ENCODE results near the gene ADGRL2. TPM values are rescaled to one million over a fixed set of nuclear protein-coding genes. Genes with fewer than 3 reads are reported as not detected.

The ADGRL2 gene
- 194 TPM for polyA plus RNA-seq (2013, experiment 1 of 2)
- 192 TPM for polyA plus RNA-seq (2013, experiment 2 of 2)

GRCh38 chr1:81800695-81801650, at the start of gene ADGRL2:
TSS of gene ADGRL2 (plus strand) at chr1:81800934. CDS start at chr1:81836985, 36,051 bp downstream.
- Histone ChIP-seq H3K14ac (ENCODE audit: low read length in 2 of 2) (peak within 1 kb of the TSS; percentile 5 to 97), H3K79me1 (replicated peaks; ENCODE audit: low read length, poor library complexity, severe bottlenecking) (no peaks in the 10 kb centered on the region), H3K36me3 (ENCODE audit: control insufficient read depth in 1 of 2, insufficient read depth in 2 of 2, low read depth in 1 of 2, low read length in 2 of 2) (no peaks in the 10 kb centered on the region), H4K8ac (ENCODE audit: low read length) (peak within 1 kb of the TSS; percentile 83), H2BK120ac (ENCODE audit: low read depth, low read length) (peak within 1 kb of the TSS; percentile 93), H3K27me3 (ENCODE audit: control insufficient read depth in 1 of 2, insufficient read depth in 1 of 2, low read length in 2 of 2) (no peaks in the 10 kb centered on the region), H4K91ac (ENCODE audit: low read length) (peak within 1 kb of the TSS; percentile 91), H2AK5ac (ENCODE audit: low read length, severe bottlenecking) (no peak within 1 kb of the TSS), H2BK15ac (ENCODE audit: low read depth, poor library complexity, severe bottlenecking) (peak within 1 kb of the TSS; percentile 92), H3K23ac (ENCODE audit: low read length in 2 of 2) (peak within 1 kb of the TSS; percentile 80 to 96), H3K9ac (ENCODE audit: low read length) (peak within 1 kb of the TSS; percentile 86), H3K27ac (ENCODE audit: low read length, poor library complexity, severe bottlenecking) (peak within 1 kb of the TSS; percentile 91), H3K4me2 (ENCODE audit: low read length, poor library complexity, severe bottlenecking) (peak within 1 kb of the TSS; percentile 93), H2BK5ac (ENCODE audit: low read depth, low read length, poor library complexity, severe bottlenecking) (peak within 1 kb of the TSS; percentile 68), H2AFZ (ENCODE audit: low read depth, low read length) (no peak within 1 kb of the TSS), H3K4ac (ENCODE audit: low read depth in 1 of 2, low read length in 2 of 2) (peak within 1 kb of the TSS; percentile 73 to 100), H3K4me3 (ENCODE audit: insufficient read depth in 1 of 2, low read depth in 1 of 2, low read length in 2 of 2) (peak within 1 kb of the TSS; percentile 79 to 89), H2BK12ac (ENCODE audit: low read length in 2 of 2) (peak within 1 kb of the TSS; percentile 63 to 87), H3K18ac (ENCODE audit: low read depth in 1 of 2, low read length in 2 of 2) (peak within 1 kb of the TSS; percentile 100), H3K4me1 (ENCODE audit: control insufficient read depth, insufficient read depth, low read depth, low read length) (no peaks in the 10 kb centered on the region), H3K9me3 (ENCODE audit: control insufficient read depth, low read length) (no peaks in the 10 kb centered on the region)
- 0% methylated on average over 55 of the region's 81 CpGs for WGBS
- peak; percentile 97 for DNase-seq

GRCh38 chr1:81752840-81753239, 47.9 kb upstream of the ADGRL2 start:
- H2BK15ac ChIP-seq (ENCODE audit: low read depth, poor library complexity, severe bottlenecking), result no peak overlapping the region
- no peak overlapping the region for H3K14ac ChIP-seq (ENCODE audit: low read length in 2 of 2)
- no peak for DNase-seq
- no peak overlapping the region for H2BK120ac ChIP-seq (ENCODE audit: low read depth, low read length)
- H2AFZ ChIP-seq (ENCODE audit: low read depth, low read length), result no peak overlapping the region
- no peaks in the 10 kb centered on the region for H3K9me3 ChIP-seq (ENCODE audit: control insufficient read depth, low read length)
- no peak overlapping the region for H3K9ac ChIP-seq (ENCODE audit: low read length)
- H3K4me1 ChIP-seq (ENCODE audit: control insufficient read depth, insufficient read depth, low read depth, low read length), result no peaks in the 10 kb centered on the region
- H4K91ac ChIP-seq (ENCODE audit: low read length), result no peak overlapping the region
- no peak overlapping the region for H3K4me2 ChIP-seq (ENCODE audit: low read length, poor library complexity, severe bottlenecking)
- no peak overlapping the region for H4K8ac ChIP-seq (ENCODE audit: low read length)
- no peak overlapping the region for H2BK5ac ChIP-seq (ENCODE audit: low read depth, low read length, poor library complexity, severe bottlenecking)
- H3K18ac ChIP-seq (ENCODE audit: low read depth in 1 of 2, low read length in 2 of 2), result no peak overlapping the region
- no peak overlapping the region for H2AK5ac ChIP-seq (ENCODE audit: low read length, severe bottlenecking)
- H3K27ac ChIP-seq (ENCODE audit: low read length, poor library complexity, severe bottlenecking), result no peak overlapping the region
- no peaks in the 10 kb centered on the region for H3K27me3 ChIP-seq (ENCODE audit: control insufficient read depth in 1 of 2, insufficient read depth in 1 of 2, low read length in 2 of 2)
- 86% methylated on average over 2 of the region's 2 CpGs for WGBS
- no peak overlapping the region for H3K4me3 ChIP-seq (ENCODE audit: insufficient read depth in 1 of 2, low read depth in 1 of 2, low read length in 2 of 2)
- H3K79me1 ChIP-seq (replicated peaks; ENCODE audit: low read length, poor library complexity, severe bottlenecking), result no peaks in the 10 kb centered on the region
- no peak overlapping the region for H3K4ac ChIP-seq (ENCODE audit: low read depth in 1 of 2, low read length in 2 of 2)
- H2BK12ac ChIP-seq (ENCODE audit: low read length in 2 of 2), result no peak overlapping the region
- no peak overlapping the region for H3K23ac ChIP-seq (ENCODE audit: low read length in 2 of 2)
- H3K36me3 ChIP-seq (ENCODE audit: control insufficient read depth in 1 of 2, insufficient read depth in 2 of 2, low read depth in 1 of 2, low read length in 2 of 2), result no peaks in the 10 kb centered on the region

GRCh38 chr1:81754424-81754823, 46.3 kb upstream of the ADGRL2 start:
- no peak overlapping the region for H3K4ac ChIP-seq (ENCODE audit: low read depth in 1 of 2, low read length in 2 of 2)
- no peaks in the 10 kb centered on the region for H3K36me3 ChIP-seq (ENCODE audit: control insufficient read depth in 1 of 2, insufficient read depth in 2 of 2, low read depth in 1 of 2, low read length in 2 of 2)
- H2BK12ac ChIP-seq (ENCODE audit: low read length in 2 of 2), result no peak overlapping the region
- no peak overlapping the region for H3K14ac ChIP-seq (ENCODE audit: low read length in 2 of 2)
- no peak overlapping the region for H3K9ac ChIP-seq (ENCODE audit: low read length)
- H3K4me3 ChIP-seq (ENCODE audit: insufficient read depth in 1 of 2, low read depth in 1 of 2, low read length in 2 of 2), result no peak overlapping the region
- H2AFZ ChIP-seq (ENCODE audit: low read depth, low read length), result no peak overlapping the region
- no peak overlapping the region for H3K18ac ChIP-seq (ENCODE audit: low read depth in 1 of 2, low read length in 2 of 2)
- H4K91ac ChIP-seq (ENCODE audit: low read length), result no peak overlapping the region
- no peak overlapping the region for H3K23ac ChIP-seq (ENCODE audit: low read length in 2 of 2)
- no peak for DNase-seq
- H2AK5ac ChIP-seq (ENCODE audit: low read length, severe bottlenecking), result no peak overlapping the region
- H3K4me1 ChIP-seq (ENCODE audit: control insufficient read depth, insufficient read depth, low read depth, low read length), result no peaks in the 10 kb centered on the region
- no peak overlapping the region for H4K8ac ChIP-seq (ENCODE audit: low read length)
- H3K4me2 ChIP-seq (ENCODE audit: low read length, poor library complexity, severe bottlenecking), result no peak overlapping the region
- no peaks in the 10 kb centered on the region for H3K9me3 ChIP-seq (ENCODE audit: control insufficient read depth, low read length)
- no peak overlapping the region for H2BK15ac ChIP-seq (ENCODE audit: low read depth, poor library complexity, severe bottlenecking)
- H2BK5ac ChIP-seq (ENCODE audit: low read depth, low read length, poor library complexity, severe bottlenecking), result no peak overlapping the region
- no peak overlapping the region for H3K27ac ChIP-seq (ENCODE audit: low read length, poor library complexity, severe bottlenecking)
- no peaks in the 10 kb centered on the region for H3K27me3 ChIP-seq (ENCODE audit: control insufficient read depth in 1 of 2, insufficient read depth in 1 of 2, low read length in 2 of 2)
- no peak overlapping the region for H2BK120ac ChIP-seq (ENCODE audit: low read depth, low read length)
- no peaks in the 10 kb centered on the region for H3K79me1 ChIP-seq (replicated peaks; ENCODE audit: low read length, poor library complexity, severe bottlenecking)

- Histone ChIP-seq H3K9me3 (ENCODE audit: control insufficient read depth, low read length) (no peaks in the 10 kb centered on the region), H3K27ac (ENCODE audit: low read length, poor library complexity, severe bottlenecking) (no peak overlapping the region), H2AK5ac (ENCODE audit: low read length, severe bottlenecking) (no peak overlapping the region), H4K8ac (ENCODE audit: low read length) (no peak overlapping the region), H3K79me1 (replicated peaks; ENCODE audit: low read length, poor library complexity, severe bottlenecking) (no peaks in the 10 kb centered on the region), H2AFZ (ENCODE audit: low read depth, low read length) (no peak overlapping the region), H3K14ac (ENCODE audit: low read length in 2 of 2) (no peak overlapping the region), H3K23ac (ENCODE audit: low read length in 2 of 2) (no peak overlapping the region), H3K4me2 (ENCODE audit: low read length, poor library complexity, severe bottlenecking) (no peak overlapping the region), H2BK15ac (ENCODE audit: low read depth, poor library complexity, severe bottlenecking) (no peak overlapping the region), H2BK12ac (ENCODE audit: low read length in 2 of 2) (no peak overlapping the region), H3K36me3 (ENCODE audit: control insufficient read depth in 1 of 2, insufficient read depth in 2 of 2, low read depth in 1 of 2, low read length in 2 of 2) (no peaks in the 10 kb centered on the region), H3K4me1 (ENCODE audit: control insufficient read depth, insufficient read depth, low read depth, low read length) (no peaks in the 10 kb centered on the region), H2BK120ac (ENCODE audit: low read depth, low read length) (no peak overlapping the region), H3K9ac (ENCODE audit: low read length) (peak overlapping the region; percentile 55), H3K18ac (ENCODE audit: low read depth in 1 of 2, low read length in 2 of 2) (no peak overlapping the region), H3K27me3 (ENCODE audit: control insufficient read depth in 1 of 2, insufficient read depth in 1 of 2, low read length in 2 of 2) (no peaks in the 10 kb centered on the region), H3K4ac (ENCODE audit: low read depth in 1 of 2, low read length in 2 of 2) (no peak overlapping the region), H4K91ac (ENCODE audit: low read length) (no peak overlapping the region), H3K4me3 (ENCODE audit: insufficient read depth in 1 of 2, low read depth in 1 of 2, low read length in 2 of 2) (peak overlapping the region in 1 of 2 experiments; percentile 6), H2BK5ac (ENCODE audit: low read depth, low read length, poor library complexity, severe bottlenecking) (no peak overlapping the region)
- WGBS, result 93% methylated on average over 1 of the region's 2 CpGs
- DNase-seq, result peak; percentile 12
Observed at GRCh38 chr1:81756872-81757271, 43.9 kb upstream of the ADGRL2 start.
